Measurements from ENCODE around the gene CAPN14. TPM values are rescaled to one million over a fixed set of nuclear protein-coding genes. Genes with fewer than 3 reads are reported as not detected.

The CAPN14 gene
- total RNA-seq, 4 donors from 2014 or later = 0.22 TPM; not detected in 3

GRCh38 chr2:31202833-31203232 lies 14.5 kb downstream of the CAPN14 start:
- no peak for TF ChIP-seq CTCF (IDR thresholded peaks at IDR 0.05; ENCODE audit: low read depth)

- TF ChIP-seq CTCF (IDR thresholded peaks at IDR 0.05; ENCODE audit: low read depth) = no peak
Observed at GRCh38 chr2:31202041-31202440, 15.3 kb downstream of the CAPN14 start.

- no peak for TF ChIP-seq CTCF (IDR thresholded peaks at IDR 0.05; ENCODE audit: low read depth)
Observed at GRCh38 chr2:31200972-31201371, 16.3 kb downstream of the CAPN14 start.

- TF ChIP-seq CTCF (IDR thresholded peaks at IDR 0.05; ENCODE audit: low read depth) = no peak
Observed at GRCh38 chr2:31199206-31199605, 18.1 kb downstream of the CAPN14 start.

- no peak for TF ChIP-seq CTCF (IDR thresholded peaks at IDR 0.05; ENCODE audit: low read depth)
Observed at GRCh38 chr2:31197669-31198068, 19.6 kb downstream of the CAPN14 start.

- TF ChIP-seq CTCF (IDR thresholded peaks at IDR 0.05; ENCODE audit: low read depth) = no peak
Observed at GRCh38 chr2:31197166-31197565, 20.1 kb downstream of the CAPN14 start.

GRCh38 chr2:31196622-31197021 lies 20.7 kb downstream of the CAPN14 start:
- TF ChIP-seq CTCF (IDR thresholded peaks at IDR 0.05; ENCODE audit: low read depth) = no peak

Data from subcutaneous adipose tissue (tissue), 4 donors.